Tibial artery (tissue), 4 donors: ENCODE results near the gene OR51G1.

Source experiments
- DNase-seq, 2 donors: peaks; one replicate each; pipeline ENCODE4 v3.0.0-alpha.2; 2019
- H3K27ac ChIP-seq, 2 donors: fragments of 200-600 bp; sonication (generic) in 1 of 2; 1 replicate in 1 of 2; 2 replicates in 1 of 2; pipeline ENCODE4 v1.5.1; 2018 to 2019; ENCODE audit warnings: mild to moderate bottlenecking in 1 of 2
- H3K27me3 ChIP-seq, 2 donors: fragments of 200-600 bp; sonication (generic) in 1 of 2; one replicate each; pipeline versions ENCODE4 v1.5.1 to v1.6.0; 2016 to 2019
- H3K36me3 ChIP-seq, 3 donors: fragments of 200-600 bp; sonication (generic) in 2 of 3; one replicate each; pipeline ENCODE4 v1.5.1; 2016 to 2019; ENCODE audit warnings: mild to moderate bottlenecking in 2 of 3
- H3K4me1 ChIP-seq, 4 donors: fragments of 200-600 bp; sonication (generic) in 2 of 4; 1 replicate in 3 of 4; 2 replicates in 1 of 4; pipeline ENCODE4 v1.5.1; 2016 to 2019
- H3K4me3 ChIP-seq, 2 donors: fragments of 200-600 bp; sonication (generic) in 1 of 2; 1 replicate in 1 of 2; 2 replicates in 1 of 2; pipeline ENCODE4 v1.5.1; 2018 to 2019; ENCODE audit warnings: mild to moderate bottlenecking in 2 of 2
- H3K9me3 ChIP-seq, 3 donors: fragments of 200-600 bp; sonication (generic) in 1 of 3; one replicate each; pipeline ENCODE4 v1.5.1; 2016 to 2019
- intact Hi-C: fragments of 100-400 bp; cut with DNase I; formaldehyde crosslinking; loops from one replicate; pipeline ENCODE4 v1.15.0; 2023; ENCODE audit warnings: low total_unique reads
- TF ChIP-seq, protein P1 (sequence below), 2 experiments: fragments of 200-600 bp in 1 of 2; fragments of 450-650 bp in 1 of 2; IDR thresholded peaks; one replicate each; pipeline ENCODE4 v1.5.1; 2017 to 2019; ENCODE audit warnings: antibody characterized with exemption in 2 of 2, mild to moderate bottlenecking in 1 of 2, moderate library complexity in 1 of 2

OR51G1 gene

DNA sequence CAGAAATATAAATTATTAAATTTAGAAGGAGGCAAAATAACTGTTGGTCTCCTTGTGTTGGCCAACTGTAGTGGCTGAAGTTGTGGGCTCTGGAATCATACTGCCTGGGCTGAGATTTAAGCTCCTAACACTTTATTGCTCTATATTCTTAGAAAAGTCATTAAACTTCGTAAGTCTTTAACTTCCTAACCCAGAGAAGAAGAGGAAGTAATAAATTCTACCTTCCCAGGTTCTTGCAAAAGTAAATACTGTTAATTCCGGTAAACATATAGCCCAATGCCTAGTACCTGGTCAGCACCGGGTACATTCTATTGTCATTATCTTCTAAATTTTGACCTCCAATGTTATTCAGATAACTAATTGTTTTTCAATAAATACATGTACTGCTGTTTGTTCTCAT is 38.0 kb downstream of the OR51G1 start:
- H3K36me3 ChIP-seq = no peaks in the 10 kb centered on the region
- H3K4me3 ChIP-seq = no peak overlapping the region
- no peaks in the 10 kb centered on the region for H3K4me1 ChIP-seq
- no peaks in the 10 kb centered on the region for H3K27me3 ChIP-seq
- H3K9me3 ChIP-seq = no peaks in the 10 kb centered on the region
- intact Hi-C loops = no loop called here
- TF ChIP-seq, protein P1, sequence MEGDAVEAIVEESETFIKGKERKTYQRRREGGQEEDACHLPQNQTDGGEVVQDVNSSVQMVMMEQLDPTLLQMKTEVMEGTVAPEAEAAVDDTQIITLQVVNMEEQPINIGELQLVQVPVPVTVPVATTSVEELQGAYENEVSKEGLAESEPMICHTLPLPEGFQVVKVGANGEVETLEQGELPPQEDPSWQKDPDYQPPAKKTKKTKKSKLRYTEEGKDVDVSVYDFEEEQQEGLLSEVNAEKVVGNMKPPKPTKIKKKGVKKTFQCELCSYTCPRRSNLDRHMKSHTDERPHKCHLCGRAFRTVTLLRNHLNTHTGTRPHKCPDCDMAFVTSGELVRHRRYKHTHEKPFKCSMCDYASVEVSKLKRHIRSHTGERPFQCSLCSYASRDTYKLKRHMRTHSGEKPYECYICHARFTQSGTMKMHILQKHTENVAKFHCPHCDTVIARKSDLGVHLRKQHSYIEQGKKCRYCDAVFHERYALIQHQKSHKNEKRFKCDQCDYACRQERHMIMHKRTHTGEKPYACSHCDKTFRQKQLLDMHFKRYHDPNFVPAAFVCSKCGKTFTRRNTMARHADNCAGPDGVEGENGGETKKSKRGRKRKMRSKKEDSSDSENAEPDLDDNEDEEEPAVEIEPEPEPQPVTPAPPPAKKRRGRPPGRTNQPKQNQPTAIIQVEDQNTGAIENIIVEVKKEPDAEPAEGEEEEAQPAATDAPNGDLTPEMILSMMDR (IDR thresholded peaks at IDR 0.05) = no peak
- no peak overlapping the region for H3K27ac ChIP-seq
- DNase-seq = no peak

DNA sequence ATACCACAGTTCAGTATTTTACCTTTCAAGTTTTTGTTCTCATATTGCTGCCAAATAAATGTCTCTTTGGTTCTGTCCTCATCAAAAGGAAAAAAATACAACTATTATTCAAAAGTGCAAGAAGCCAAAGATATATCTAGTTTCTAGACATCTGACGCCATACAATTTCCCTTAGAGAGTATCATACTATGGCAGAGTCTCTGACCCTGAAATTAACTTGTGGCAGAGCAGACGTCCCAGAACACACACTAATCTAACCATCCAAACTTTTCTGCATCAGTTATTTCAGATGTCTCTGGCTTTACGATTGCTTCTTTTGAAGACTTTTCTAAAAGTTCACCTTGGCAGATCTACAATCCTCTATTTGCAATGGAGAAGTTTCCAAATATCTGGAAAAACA is 39.8 kb downstream of the OR51G1 start:
- Histone ChIP-seq H3K9me3 (no peaks in the 10 kb centered on the region), H3K4me1 (no peaks in the 10 kb centered on the region), H3K27me3 (no peaks in the 10 kb centered on the region), H3K36me3 (no peaks in the 10 kb centered on the region), H3K27ac (no peak overlapping the region), H3K4me3 (no peak overlapping the region)
- no peak for DNase-seq
- intact Hi-C loops = no loop called here
- TF ChIP-seq, protein P1 (IDR thresholded peaks at IDR 0.05) = no peak

DNA sequence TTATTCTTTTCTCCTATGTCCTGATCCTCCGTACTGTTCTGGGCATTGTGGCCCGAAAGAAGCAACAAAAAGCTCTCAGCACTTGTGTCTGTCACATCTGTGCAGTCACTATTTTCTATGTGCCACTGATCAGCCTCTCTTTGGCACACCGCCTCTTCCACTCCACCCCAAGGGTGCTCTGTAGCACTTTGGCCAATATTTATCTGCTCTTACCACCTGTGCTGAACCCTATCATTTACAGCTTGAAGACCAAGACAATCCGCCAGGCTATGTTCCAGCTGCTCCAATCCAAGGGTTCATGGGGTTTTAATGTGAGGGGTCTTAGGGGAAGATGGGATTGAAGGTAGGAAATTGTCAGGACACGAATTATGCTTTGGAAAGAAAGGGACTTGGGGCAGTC is 41.6 kb downstream of the OR51G1 start:
- no peaks in the 10 kb centered on the region for H3K9me3 ChIP-seq
- no peaks in the 10 kb centered on the region for H3K4me1 ChIP-seq
- no peak overlapping the region for H3K27ac ChIP-seq
- no peak overlapping the region for H3K4me3 ChIP-seq
- TF ChIP-seq, protein P1 (IDR thresholded peaks at IDR 0.05) = no peak
- no peaks in the 10 kb centered on the region for H3K27me3 ChIP-seq
- no peaks in the 10 kb centered on the region for H3K36me3 ChIP-seq
- intact Hi-C loops = no loop called here
- DNase-seq = no peak

DNA sequence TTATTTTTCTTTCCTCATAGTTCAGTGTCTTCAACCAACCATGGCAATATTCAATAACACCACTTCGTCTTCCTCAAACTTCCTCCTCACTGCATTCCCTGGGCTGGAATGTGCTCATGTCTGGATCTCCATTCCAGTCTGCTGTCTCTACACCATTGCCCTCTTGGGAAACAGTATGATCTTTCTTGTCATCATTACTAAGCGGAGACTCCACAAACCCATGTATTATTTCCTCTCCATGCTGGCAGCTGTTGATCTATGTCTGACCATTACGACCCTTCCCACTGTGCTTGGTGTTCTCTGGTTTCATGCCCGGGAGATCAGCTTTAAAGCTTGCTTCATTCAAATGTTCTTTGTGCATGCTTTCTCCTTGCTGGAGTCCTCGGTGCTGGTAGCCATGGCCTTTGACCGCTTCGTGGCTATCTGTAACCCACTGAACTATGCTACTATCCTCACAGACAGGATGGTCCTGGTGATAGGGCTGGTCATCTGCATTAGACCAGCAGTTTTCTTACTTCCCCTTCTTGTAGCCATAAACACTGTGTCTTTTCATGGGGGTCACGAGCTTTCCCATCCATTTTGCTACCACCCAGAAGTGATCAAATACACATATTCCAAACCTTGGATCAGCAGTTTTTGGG is 42.2 kb downstream of the OR51G1 start, which contains the start of gene OR51T1:
OR51T1 (plus strand) TSS at position 41 of the 641 bp plus-strand sequence; CDS start at position 41, 0 bp downstream.
- TF ChIP-seq, protein P1 (IDR thresholded peaks at IDR 0.05) = no peak
- no peak for DNase-seq

DNA sequence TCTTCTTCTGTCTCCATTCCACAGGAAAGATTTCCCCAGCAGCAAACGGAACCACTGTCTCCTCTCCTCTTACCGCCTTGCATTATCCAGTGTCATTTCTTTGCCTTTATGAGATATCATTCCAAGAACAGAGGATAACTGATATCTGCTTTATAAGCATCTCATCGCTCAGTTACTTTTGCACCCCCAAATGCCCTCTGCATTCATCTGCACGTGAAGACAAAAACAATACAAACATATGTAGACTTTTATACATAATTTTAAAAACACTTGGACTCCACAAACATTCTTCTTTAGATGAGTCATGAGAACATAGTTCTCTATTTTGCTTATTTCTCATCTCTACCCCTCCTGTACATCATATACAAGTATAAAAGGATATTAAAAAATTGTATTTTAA is 43.0 kb downstream of the OR51G1 start:
- no peak overlapping the region for H3K27ac ChIP-seq
- intact Hi-C loops = no loop called here
- H3K27me3 ChIP-seq = no peaks in the 10 kb centered on the region
- no peaks in the 10 kb centered on the region for H3K4me1 ChIP-seq
- TF ChIP-seq, protein P1 (IDR thresholded peaks at IDR 0.05) = no peak
- H3K9me3 ChIP-seq = no peaks in the 10 kb centered on the region
- H3K36me3 ChIP-seq = no peaks in the 10 kb centered on the region
- no peak for DNase-seq
- no peak overlapping the region for H3K4me3 ChIP-seq

More for the DNA sequence above, 42.2 kb downstream of the OR51G1 start, which contains the start of gene OR51T1:
- H3K36me3 ChIP-seq = no peaks in the 10 kb centered on the region
- no peaks in the 10 kb centered on the region for H3K9me3 ChIP-seq
- H3K27ac ChIP-seq = no peak within 1 kb of the TSS
- H3K4me3 ChIP-seq = no peak within 1 kb of the TSS
- H3K27me3 ChIP-seq = no peaks in the 10 kb centered on the region
- intact Hi-C loops = no loop called here
- no peaks in the 10 kb centered on the region for H3K4me1 ChIP-seq
